ENCODE results near the gene CREB3L2. TPM values are rescaled to one million over a fixed set of nuclear protein-coding genes. Genes with fewer than 3 reads are reported as not detected.
"Not testable (repeated sequence)": the region's sequence is repeated elsewhere in the genome, so short reads cannot be mapped to it uniquely, and the experiment has no call there.

The CREB3L2 gene
- total and polyA plus RNA-seq, 8 donors: 5.8 to 258 (median 23.6) TPM

- TF ChIP-seq EP300 (IDR thresholded peaks at IDR 0.05) (no peak), POLR2AphosphoS5 (IDR thresholded peaks at IDR 0.05) (no peak), POLR2A (IDR thresholded peaks at IDR 0.05) (no peak), CTCF (IDR thresholded peaks at IDR 0.05) (no peak)
- no peak overlapping the region for H3K4me3 ChIP-seq
- H3K27ac ChIP-seq: no peak overlapping the region
- intact Hi-C loops (cut with DNase I; ENCODE audit: low total_unique reads): no loop called here
- no peaks in the 10 kb centered on the region for H3K9me3 ChIP-seq
- no peaks in the 10 kb centered on the region for H3K27me3 ChIP-seq
- no peaks in the 10 kb centered on the region for H3K36me3 ChIP-seq
- WGBS, 5 donors: 81 to 91% (median 88%) methylated on average over 2 of the region's 2 CpGs
- H3K4me1 ChIP-seq: no peaks in the 10 kb centered on the region
- DNase-seq: no peak
These were observed 43.0 kb upstream of the CREB3L2 start for GRCh38 chr7:138044897-138045296.

- H3K4me1 ChIP-seq; H3K9me3 ChIP-seq; DNase-seq; intact Hi-C loops (cut with DNase I; ENCODE audit: low total_unique reads); H3K27me3 ChIP-seq; H3K4me3 ChIP-seq; H3K27ac ChIP-seq; H3K36me3 ChIP-seq: not testable (repeated sequence)
- 28 to 57% (median 33%) methylated on average over 1 of the region's 1 CpG for WGBS, 5 donors
These were observed 38.2 kb upstream of the CREB3L2 start for GRCh38 chr7:138040063-138040462.

GRCh38 chr7:138036135-138036534 lies 34.2 kb upstream of the CREB3L2 start:
- H3K9me3 ChIP-seq: peaks cover 0 to 5% (median 0%) of the 10 kb centered on the region in 4 donors

GRCh38 chr7:138033241-138033640 lies 31.4 kb upstream of the CREB3L2 start:
- H3K27me3 ChIP-seq: no peaks in the 10 kb centered on the region
- TF ChIP-seq POLR2AphosphoS5 (IDR thresholded peaks at IDR 0.05) (no peak), EP300 (IDR thresholded peaks at IDR 0.05) (no peak), CTCF (IDR thresholded peaks at IDR 0.05) (no peak), POLR2A (IDR thresholded peaks at IDR 0.05) (no peak)
- H3K4me1 ChIP-seq: no peaks in the 10 kb centered on the region
- H3K9me3 ChIP-seq: peaks cover 0 to 5% (median 0%) of the 10 kb centered on the region in 4 donors
- no peak overlapping the region for H3K4me3 ChIP-seq
- no peak overlapping the region for H3K27ac ChIP-seq
- 82 to 92% (median 91%) methylated on average over 4 of the region's 4 CpGs for WGBS, 5 donors
- DNase-seq: no peak
- no peaks in the 10 kb centered on the region for H3K36me3 ChIP-seq
- intact Hi-C loops (cut with DNase I; ENCODE audit: low total_unique reads): no loop called here

More at GRCh38 chr7:138036135-138036534, 34.2 kb upstream of the CREB3L2 start:
- no peak for DNase-seq
- no peaks in the 10 kb centered on the region for H3K27me3 ChIP-seq
- intact Hi-C loops (cut with DNase I; ENCODE audit: low total_unique reads): no loop called here
- TF ChIP-seq CTCF (IDR thresholded peaks at IDR 0.05): no peak
- no peak for TF ChIP-seq POLR2A (IDR thresholded peaks at IDR 0.05)
- TF ChIP-seq EP300 (IDR thresholded peaks at IDR 0.05): no peak
- TF ChIP-seq POLR2AphosphoS5 (IDR thresholded peaks at IDR 0.05): no peak
- no peak overlapping the region for H3K4me3 ChIP-seq
- H3K27ac ChIP-seq: no peak overlapping the region
- no peaks in the 10 kb centered on the region for H3K4me1 ChIP-seq
- H3K36me3 ChIP-seq: no peaks in the 10 kb centered on the region
- WGBS, 5 donors: 38 to 63% (median 60%) methylated on average over 2 of the region's 2 CpGs

GRCh38 chr7:138032770-138033169 lies 30.9 kb upstream of the CREB3L2 start:
- Histone ChIP-seq H3K36me3 (no peaks in the 10 kb centered on the region), H3K27me3 (no peaks in the 10 kb centered on the region), H3K4me3 (no peak overlapping the region), H3K27ac (no peak overlapping the region), H3K4me1 (no peaks in the 10 kb centered on the region), H3K9me3 (peaks cover 0 to 5% (median 0%) of the 10 kb centered on the region in 4 donors)
- intact Hi-C loops (cut with DNase I; ENCODE audit: low total_unique reads): no loop called here
- peak in 1 of 2 donors; percentile 20 for DNase-seq
- TF ChIP-seq EP300 (IDR thresholded peaks at IDR 0.05) (no peak), CTCF (IDR thresholded peaks at IDR 0.05) (no peak), POLR2A (IDR thresholded peaks at IDR 0.05) (no peak)
- WGBS, 5 donors: 81 to 89% (median 84%) methylated on average over 3 of the region's 3 CpGs
